Neural cell (in vitro differentiated cells): ENCODE measurements around the gene CYP8B1.

Source experiments
- EZH2 ChIP-seq: fragments of 200-600, 300-800 bp; shearing (Covaris generic), sonication (generic); IDR thresholded peaks from 2 replicates; pipeline ENCODE4 v1.6.1; 2014; ENCODE audit warnings: antibody characterized with exemption, low read length, borderline replicate concordance, mild to moderate bottlenecking; ENCODE audit not compliant: insufficient read depth, poor library complexity, severe bottlenecking
- TF ChIP-seq, protein P1 (sequence below): fragments of 450-650 bp; IDR thresholded peaks from 2 replicates; pipeline ENCODE4 v1.5.1; 2014; ENCODE audit warnings: antibody characterized with exemption, mild to moderate bottlenecking, moderate library complexity; ENCODE audit not compliant: poor library complexity, severe bottlenecking

DNA sequence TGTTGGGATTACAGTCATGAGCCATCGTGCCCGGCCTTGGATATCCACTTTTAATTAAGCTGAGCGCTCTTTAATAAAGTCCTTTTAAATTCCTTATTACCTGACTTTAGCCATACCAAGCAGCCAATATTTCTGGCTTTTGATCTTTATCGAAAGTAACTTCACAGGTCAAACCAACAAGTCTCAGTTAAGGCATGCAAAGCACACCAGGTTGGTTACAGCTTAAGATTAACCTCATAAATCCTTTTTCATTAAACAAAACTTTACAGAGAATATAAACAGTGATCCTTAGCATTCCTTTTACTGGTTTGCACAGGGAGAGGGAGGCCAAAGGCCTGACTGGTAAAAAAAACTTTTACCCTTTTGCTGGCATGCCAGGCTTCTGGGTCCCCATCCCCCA, 47.9 kb upstream of the CYP8B1 start:
- TF ChIP-seq, protein P1, sequence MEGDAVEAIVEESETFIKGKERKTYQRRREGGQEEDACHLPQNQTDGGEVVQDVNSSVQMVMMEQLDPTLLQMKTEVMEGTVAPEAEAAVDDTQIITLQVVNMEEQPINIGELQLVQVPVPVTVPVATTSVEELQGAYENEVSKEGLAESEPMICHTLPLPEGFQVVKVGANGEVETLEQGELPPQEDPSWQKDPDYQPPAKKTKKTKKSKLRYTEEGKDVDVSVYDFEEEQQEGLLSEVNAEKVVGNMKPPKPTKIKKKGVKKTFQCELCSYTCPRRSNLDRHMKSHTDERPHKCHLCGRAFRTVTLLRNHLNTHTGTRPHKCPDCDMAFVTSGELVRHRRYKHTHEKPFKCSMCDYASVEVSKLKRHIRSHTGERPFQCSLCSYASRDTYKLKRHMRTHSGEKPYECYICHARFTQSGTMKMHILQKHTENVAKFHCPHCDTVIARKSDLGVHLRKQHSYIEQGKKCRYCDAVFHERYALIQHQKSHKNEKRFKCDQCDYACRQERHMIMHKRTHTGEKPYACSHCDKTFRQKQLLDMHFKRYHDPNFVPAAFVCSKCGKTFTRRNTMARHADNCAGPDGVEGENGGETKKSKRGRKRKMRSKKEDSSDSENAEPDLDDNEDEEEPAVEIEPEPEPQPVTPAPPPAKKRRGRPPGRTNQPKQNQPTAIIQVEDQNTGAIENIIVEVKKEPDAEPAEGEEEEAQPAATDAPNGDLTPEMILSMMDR: no peak
- no peak for TF ChIP-seq EZH2
